ENCODE data around the gene GLP1R. TPM values are rescaled to one million over a fixed set of nuclear protein-coding genes. Genes with fewer than 3 reads are reported as not detected.

Gene GLP1R
- total RNA-seq, 3 donors from 2014 or later: 0.33 to 0.73 TPM; not detected in 1

DNA sequence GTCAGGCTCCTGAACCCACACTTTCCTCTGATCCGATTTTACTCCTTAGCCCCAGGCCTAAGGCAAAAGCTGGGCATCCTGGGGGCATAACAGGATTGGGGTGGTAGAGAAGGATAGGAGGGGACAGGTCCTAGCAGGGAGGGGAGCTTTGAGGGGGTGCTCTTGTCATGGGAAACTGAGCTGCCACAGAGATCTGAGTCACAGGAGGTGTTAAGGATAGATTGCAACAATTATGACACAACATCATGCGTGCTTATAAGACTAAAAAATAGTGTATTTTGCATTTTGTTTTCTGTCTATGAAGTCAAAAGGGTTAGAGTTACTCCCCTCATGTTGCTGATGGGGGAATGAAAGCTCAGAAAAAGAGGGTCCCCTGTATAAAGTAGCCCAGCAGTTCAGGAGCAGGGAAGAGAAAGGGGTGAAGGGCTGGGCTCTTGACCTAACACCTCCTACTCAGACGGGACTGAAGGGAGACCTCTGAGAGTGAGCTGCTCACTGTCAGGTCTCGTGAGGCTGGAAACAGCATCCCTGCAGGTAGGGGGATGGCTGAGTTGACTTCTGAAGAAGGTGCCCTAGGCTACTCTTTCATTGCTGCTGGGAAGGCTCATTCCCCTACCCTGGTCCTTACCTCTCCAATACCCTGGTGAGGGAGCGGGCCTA, 2.0 kb downstream of the GLP1R start:
- Histone ChIP-seq H3K27me3 (peaks cover 0 to 21% of the 10 kb centered on the region in 2 donors), H3K4me3 (no peak overlapping the region), H3K36me3 (no peaks in the 10 kb centered on the region), H3K27ac (no peak overlapping the region), H3K9me3 (no peaks in the 10 kb centered on the region), H3K4me1 (no peaks in the 10 kb centered on the region)
- TF ChIP-seq POLR2A (IDR thresholded peaks at IDR 0.05) (no peak), POLR2AphosphoS5 (IDR thresholded peaks at IDR 0.05) (no peak)
- TF ChIP-seq, protein P1, sequence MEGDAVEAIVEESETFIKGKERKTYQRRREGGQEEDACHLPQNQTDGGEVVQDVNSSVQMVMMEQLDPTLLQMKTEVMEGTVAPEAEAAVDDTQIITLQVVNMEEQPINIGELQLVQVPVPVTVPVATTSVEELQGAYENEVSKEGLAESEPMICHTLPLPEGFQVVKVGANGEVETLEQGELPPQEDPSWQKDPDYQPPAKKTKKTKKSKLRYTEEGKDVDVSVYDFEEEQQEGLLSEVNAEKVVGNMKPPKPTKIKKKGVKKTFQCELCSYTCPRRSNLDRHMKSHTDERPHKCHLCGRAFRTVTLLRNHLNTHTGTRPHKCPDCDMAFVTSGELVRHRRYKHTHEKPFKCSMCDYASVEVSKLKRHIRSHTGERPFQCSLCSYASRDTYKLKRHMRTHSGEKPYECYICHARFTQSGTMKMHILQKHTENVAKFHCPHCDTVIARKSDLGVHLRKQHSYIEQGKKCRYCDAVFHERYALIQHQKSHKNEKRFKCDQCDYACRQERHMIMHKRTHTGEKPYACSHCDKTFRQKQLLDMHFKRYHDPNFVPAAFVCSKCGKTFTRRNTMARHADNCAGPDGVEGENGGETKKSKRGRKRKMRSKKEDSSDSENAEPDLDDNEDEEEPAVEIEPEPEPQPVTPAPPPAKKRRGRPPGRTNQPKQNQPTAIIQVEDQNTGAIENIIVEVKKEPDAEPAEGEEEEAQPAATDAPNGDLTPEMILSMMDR (IDR thresholded peaks at IDR 0.05): no peak
- no peak for DNase-seq (ENCODE audit: low spot score in 2 of 2)
- intact Hi-C loops (cut with DNase I; ENCODE audit: low total_unique reads): no loop called here

DNA sequence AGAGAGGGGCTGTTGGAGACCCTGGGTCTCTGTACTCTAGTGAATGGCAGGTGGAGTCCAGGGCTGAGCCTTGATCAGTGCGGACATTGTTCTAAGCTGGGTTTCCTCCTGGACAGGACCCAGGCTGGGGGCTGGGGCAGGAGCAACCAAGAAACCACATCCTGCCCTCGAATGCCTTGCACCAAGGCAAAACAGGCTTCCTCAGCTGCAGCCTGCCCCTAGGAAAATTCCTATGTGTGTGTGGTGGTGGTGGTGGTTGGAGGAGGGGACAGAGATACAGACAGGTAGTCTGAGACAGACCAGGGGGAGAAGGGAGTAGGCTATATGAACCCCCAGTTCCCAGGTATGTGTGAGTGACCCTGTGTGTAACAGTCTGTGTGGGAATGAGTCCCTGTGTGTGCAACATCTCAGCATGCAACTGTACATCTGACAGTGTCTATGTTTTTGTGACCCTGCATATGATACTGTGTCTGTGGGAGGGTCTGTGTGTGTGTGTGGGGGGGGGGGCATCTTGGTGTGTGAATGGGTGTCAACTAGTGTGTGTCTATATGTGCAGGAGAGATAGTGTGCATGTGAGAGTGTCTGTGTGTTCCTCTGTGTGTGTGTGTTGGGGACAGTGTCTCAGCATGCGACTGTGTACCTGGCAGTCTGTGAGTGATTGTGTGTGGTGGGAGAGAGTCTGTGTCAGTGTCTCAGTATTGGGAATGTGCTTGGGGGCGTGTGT, 3.0 kb downstream of the GLP1R start:
- intact Hi-C loops (cut with DNase I; ENCODE audit: low total_unique reads): no loop called here
- Histone ChIP-seq H3K27me3 (peaks cover 0 to 21% of the 10 kb centered on the region in 2 donors), H3K36me3 (no peaks in the 10 kb centered on the region), H3K27ac (no peak overlapping the region), H3K4me1 (no peaks in the 10 kb centered on the region), H3K9me3 (no peaks in the 10 kb centered on the region), H3K4me3 (no peak overlapping the region)
- TF ChIP-seq, protein P1 (IDR thresholded peaks at IDR 0.05): no peak
- TF ChIP-seq POLR2A (IDR thresholded peaks at IDR 0.05): no peak
- no peak for DNase-seq (ENCODE audit: low spot score in 2 of 2)

GRCh38 chr6:39053016-39053624, 4.5 kb downstream of the GLP1R start:
- intact Hi-C loops (cut with DNase I; ENCODE audit: low total_unique reads): no loop called here
- Histone ChIP-seq H3K36me3 (no peaks in the 10 kb centered on the region), H3K27ac (no peak overlapping the region), H3K4me3 (no peak overlapping the region), H3K4me1 (no peaks in the 10 kb centered on the region), H3K9me3 (no peaks in the 10 kb centered on the region), H3K27me3 (peaks cover 0 to 18% of the 10 kb centered on the region in 2 donors)
- TF ChIP-seq, protein P1 (IDR thresholded peaks at IDR 0.05): no peak
- TF ChIP-seq POLR2A (IDR thresholded peaks at IDR 0.05) (no peak), POLR2AphosphoS5 (IDR thresholded peaks at IDR 0.05) (no peak)
- DNase-seq (ENCODE audit: low spot score in 2 of 2): no peak

DNA sequence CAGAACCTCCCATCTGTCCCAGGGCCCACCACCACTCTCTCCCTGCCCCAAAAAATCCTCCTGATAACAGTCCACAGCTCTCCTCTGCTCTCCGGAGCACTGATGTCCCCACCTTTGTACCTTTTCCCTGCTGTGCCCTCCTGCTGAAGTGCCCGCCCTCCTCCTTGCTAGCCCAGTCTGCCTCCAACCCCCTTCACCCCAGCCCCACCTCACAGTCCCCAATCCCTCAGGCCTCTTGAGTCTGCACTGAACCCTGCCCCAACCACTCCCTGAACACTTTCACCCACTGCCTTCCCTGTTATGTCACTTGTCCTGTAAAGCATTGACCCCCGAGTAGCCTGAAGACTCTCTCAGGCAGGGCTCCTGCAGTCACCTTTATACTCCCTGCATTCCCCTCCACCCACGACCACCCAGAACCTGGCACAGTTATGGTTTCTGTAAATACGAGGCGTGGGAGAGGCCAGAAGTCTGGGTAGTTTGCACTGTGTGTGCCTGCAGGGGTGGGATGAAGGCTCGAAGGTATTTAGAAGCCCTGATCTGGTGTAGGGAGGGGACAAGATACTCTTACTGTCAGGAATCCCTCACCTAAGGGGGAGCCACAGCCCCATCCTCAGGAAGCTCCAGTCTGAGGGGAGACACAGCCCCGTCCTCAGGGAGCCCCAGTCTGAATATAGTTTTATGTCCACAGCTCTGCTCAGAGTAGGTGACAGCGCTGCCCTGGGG, 5.4 kb downstream of the GLP1R start:
- TF ChIP-seq, protein P1 (IDR thresholded peaks at IDR 0.05): no peak
- TF ChIP-seq POLR2AphosphoS5 (IDR thresholded peaks at IDR 0.05) (no peak), POLR2A (IDR thresholded peaks at IDR 0.05) (no peak)
- peaks cover 0 to 9% of the 10 kb centered on the region in 2 donors for H3K27me3 ChIP-seq
- intact Hi-C loops (cut with DNase I; ENCODE audit: low total_unique reads): no loop called here

More for the DNA sequence above, 5.4 kb downstream of the GLP1R start:
- H3K4me3 ChIP-seq: no peak overlapping the region
- no peak overlapping the region for H3K27ac ChIP-seq
- H3K9me3 ChIP-seq: no peaks in the 10 kb centered on the region
- H3K4me1 ChIP-seq: no peaks in the 10 kb centered on the region
- DNase-seq (ENCODE audit: low spot score in 2 of 2): no peak
- H3K36me3 ChIP-seq: no peaks in the 10 kb centered on the region

Data from breast epithelium (tissue), 4 donors.